ENCODE results near the gene GALNT14. TPM values are rescaled to one million over a fixed set of nuclear protein-coding genes. Genes with fewer than 3 reads are reported as not detected.
A peak's percentile ranks its signal among the peaks of the same experiment; 100 is the strongest.

The GALNT14 gene
- total and polyA plus RNA-seq, 10 donors = 2.7 to 18.5 (median 4.5) TPM

GRCh38 chr2:31082002-31082401 is 56.2 kb downstream of the GALNT14 start:
- Histone ChIP-seq H3K27me3 (replicated peaks in 1 of 7) (no peaks in the 10 kb centered on the region), H3K27ac (no peak overlapping the region), H3K4me1 (no peaks in the 10 kb centered on the region), H3K4me3 (no peak overlapping the region), H3K9me3 (no peaks in the 10 kb centered on the region), H3K36me3 (no peaks in the 10 kb centered on the region)
- intact Hi-C loops (cut with DNase I; ENCODE audit: low total_unique reads) = no loop called here
- TF ChIP-seq POLR2A (IDR thresholded peaks at IDR 0.05) = no peak
- TF ChIP-seq, protein P1, sequence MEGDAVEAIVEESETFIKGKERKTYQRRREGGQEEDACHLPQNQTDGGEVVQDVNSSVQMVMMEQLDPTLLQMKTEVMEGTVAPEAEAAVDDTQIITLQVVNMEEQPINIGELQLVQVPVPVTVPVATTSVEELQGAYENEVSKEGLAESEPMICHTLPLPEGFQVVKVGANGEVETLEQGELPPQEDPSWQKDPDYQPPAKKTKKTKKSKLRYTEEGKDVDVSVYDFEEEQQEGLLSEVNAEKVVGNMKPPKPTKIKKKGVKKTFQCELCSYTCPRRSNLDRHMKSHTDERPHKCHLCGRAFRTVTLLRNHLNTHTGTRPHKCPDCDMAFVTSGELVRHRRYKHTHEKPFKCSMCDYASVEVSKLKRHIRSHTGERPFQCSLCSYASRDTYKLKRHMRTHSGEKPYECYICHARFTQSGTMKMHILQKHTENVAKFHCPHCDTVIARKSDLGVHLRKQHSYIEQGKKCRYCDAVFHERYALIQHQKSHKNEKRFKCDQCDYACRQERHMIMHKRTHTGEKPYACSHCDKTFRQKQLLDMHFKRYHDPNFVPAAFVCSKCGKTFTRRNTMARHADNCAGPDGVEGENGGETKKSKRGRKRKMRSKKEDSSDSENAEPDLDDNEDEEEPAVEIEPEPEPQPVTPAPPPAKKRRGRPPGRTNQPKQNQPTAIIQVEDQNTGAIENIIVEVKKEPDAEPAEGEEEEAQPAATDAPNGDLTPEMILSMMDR (IDR thresholded peaks at IDR 0.05 in 8 of 11, conservative IDR thresholded peaks at IDR 0.05 in 3 of 11) = no peak
- TF ChIP-seq POLR2AphosphoS5 (IDR thresholded peaks at IDR 0.05) = no peak
- no peak for DNase-seq
- 73 to 82% (median 76%) methylated on average over 2 of the region's 2 CpGs for WGBS, 5 donors

GRCh38 chr2:31081492-31081891 is 56.7 kb downstream of the GALNT14 start:
- intact Hi-C loops (cut with DNase I; ENCODE audit: low total_unique reads) = no loop called here
- Histone ChIP-seq H3K9me3 (no peaks in the 10 kb centered on the region), H3K27ac (no peak overlapping the region), H3K4me3 (no peak overlapping the region), H3K36me3 (no peaks in the 10 kb centered on the region), H3K4me1 (no peaks in the 10 kb centered on the region), H3K27me3 (replicated peaks in 1 of 7) (no peaks in the 10 kb centered on the region)
- WGBS, 5 donors = 67 to 83% (median 75%) methylated on average over 2 of the region's 2 CpGs
- DNase-seq = no peak
- TF ChIP-seq, protein P1 (IDR thresholded peaks at IDR 0.05 in 8 of 11, conservative IDR thresholded peaks at IDR 0.05 in 3 of 11) = no peak
- no peak for TF ChIP-seq POLR2A (IDR thresholded peaks at IDR 0.05)
- TF ChIP-seq POLR2AphosphoS5 (IDR thresholded peaks at IDR 0.05) = no peak

GRCh38 chr2:31080361-31080760 is 57.9 kb downstream of the GALNT14 start:
- no peak for DNase-seq
- Histone ChIP-seq H3K4me1 (no peaks in the 10 kb centered on the region), H3K27me3 (replicated peaks in 1 of 7) (no peaks in the 10 kb centered on the region), H3K4me3 (no peak overlapping the region), H3K9me3 (no peaks in the 10 kb centered on the region), H3K27ac (no peak overlapping the region), H3K36me3 (no peaks in the 10 kb centered on the region)
- intact Hi-C loops (cut with DNase I; ENCODE audit: low total_unique reads) = no loop called here
- TF ChIP-seq, protein P1 (IDR thresholded peaks at IDR 0.05 in 8 of 11, conservative IDR thresholded peaks at IDR 0.05 in 3 of 11) = no peak
- TF ChIP-seq POLR2A (IDR thresholded peaks at IDR 0.05) (no peak), POLR2AphosphoS5 (IDR thresholded peaks at IDR 0.05) (no peak)
- WGBS, 5 donors = 73 to 89% (median 79%) methylated on average over 1 of the region's 1 CpG

DNA sequence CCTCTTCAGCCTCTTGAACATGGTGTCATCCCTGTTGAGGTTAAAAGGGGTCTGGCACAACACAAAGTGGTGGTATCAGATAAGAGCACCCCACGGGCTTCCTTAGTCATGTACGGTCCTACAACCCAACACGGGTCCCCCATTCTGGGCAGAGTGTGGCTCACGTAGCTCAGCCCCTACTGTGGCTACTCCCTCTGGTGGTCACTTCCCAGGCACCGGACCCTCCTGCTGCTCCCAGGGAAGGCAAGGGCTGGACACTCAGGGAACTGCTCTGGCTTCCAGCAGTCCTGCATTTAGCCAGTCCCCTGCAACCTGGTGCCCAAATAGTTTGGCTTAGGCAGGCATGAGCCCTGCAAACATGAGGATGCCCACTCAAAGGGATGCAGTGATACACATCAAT is 58.6 kb downstream of the GALNT14 start:
- intact Hi-C loops (cut with DNase I; ENCODE audit: low total_unique reads) = no loop called here
- no peak for TF ChIP-seq POLR2A (IDR thresholded peaks at IDR 0.05)
- TF ChIP-seq, protein P1 (IDR thresholded peaks at IDR 0.05 in 8 of 11, conservative IDR thresholded peaks at IDR 0.05 in 3 of 11) = peak in 1 of 11 experiments; percentile 23
- no peak for TF ChIP-seq POLR2AphosphoS5 (IDR thresholded peaks at IDR 0.05)
- no peak overlapping the region for H3K4me3 ChIP-seq
- no peak for DNase-seq
- no peaks in the 10 kb centered on the region for H3K9me3 ChIP-seq
- H3K4me1 ChIP-seq = no peaks in the 10 kb centered on the region
- no peak overlapping the region for H3K27ac ChIP-seq
- no peaks in the 10 kb centered on the region for H3K27me3 ChIP-seq (replicated peaks in 1 of 7)
- WGBS, 5 donors = 77 to 92% (median 83%) methylated on average over 5 of the region's 5 CpGs
- no peaks in the 10 kb centered on the region for H3K36me3 ChIP-seq
